MM.1S (cell line): ENCODE data around the gene CCDC63.

Experiments
- EZH2 ChIP-seq: fragments of 300-600 bp; sonication (generic); optimal IDR thresholded peaks from 2 replicates; pipeline ENCODE3; 2017; ENCODE audit warnings: low read depth, mild to moderate bottlenecking, antibody characterized with exemption, low read length, mixed read lengths
- EZH2phosphoT487 ChIP-seq: fragments of 300-600 bp; sonication (generic); IDR thresholded peaks from 2 replicates; pipeline ENCODE4 v1.6.1; 2018; ENCODE audit warnings: antibody characterized with exemption, low read length
- TF ChIP-seq, protein P1 (sequence below): fragments of 300-600 bp; sonication (generic); IDR thresholded peaks from 2 replicates; pipeline ENCODE4 v1.5.1; 2016; ENCODE audit warnings: antibody characterized with exemption, low read length, mixed read lengths

GRCh38 chr12:110907583-110907982 lies 60.8 kb downstream of the CCDC63 start:
- TF ChIP-seq, protein P1, sequence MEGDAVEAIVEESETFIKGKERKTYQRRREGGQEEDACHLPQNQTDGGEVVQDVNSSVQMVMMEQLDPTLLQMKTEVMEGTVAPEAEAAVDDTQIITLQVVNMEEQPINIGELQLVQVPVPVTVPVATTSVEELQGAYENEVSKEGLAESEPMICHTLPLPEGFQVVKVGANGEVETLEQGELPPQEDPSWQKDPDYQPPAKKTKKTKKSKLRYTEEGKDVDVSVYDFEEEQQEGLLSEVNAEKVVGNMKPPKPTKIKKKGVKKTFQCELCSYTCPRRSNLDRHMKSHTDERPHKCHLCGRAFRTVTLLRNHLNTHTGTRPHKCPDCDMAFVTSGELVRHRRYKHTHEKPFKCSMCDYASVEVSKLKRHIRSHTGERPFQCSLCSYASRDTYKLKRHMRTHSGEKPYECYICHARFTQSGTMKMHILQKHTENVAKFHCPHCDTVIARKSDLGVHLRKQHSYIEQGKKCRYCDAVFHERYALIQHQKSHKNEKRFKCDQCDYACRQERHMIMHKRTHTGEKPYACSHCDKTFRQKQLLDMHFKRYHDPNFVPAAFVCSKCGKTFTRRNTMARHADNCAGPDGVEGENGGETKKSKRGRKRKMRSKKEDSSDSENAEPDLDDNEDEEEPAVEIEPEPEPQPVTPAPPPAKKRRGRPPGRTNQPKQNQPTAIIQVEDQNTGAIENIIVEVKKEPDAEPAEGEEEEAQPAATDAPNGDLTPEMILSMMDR: no peak
- TF ChIP-seq EZH2phosphoT487: no peak
- no peak for TF ChIP-seq EZH2
